K562 (cell line): Measurements from ENCODE around the gene ZFAND3. TPM values are rescaled to one million over a fixed set of nuclear protein-coding genes. Genes with fewer than 3 reads are reported as not detected.

Experiments used
- ATAC-seq: fragments of 200-7000 bp; cut with Tn5 transposase; 3 replicates; pipeline ENCODE4 v1.9.1; 2020; ENCODE audit warnings: moderate library complexity
- BruUV-seq: library from RNA; stranded (reverse); fragments of 400-500 nt; replicated peaks from 2 replicates; lab custom pipeline; 2021; lab: Mats Ljungman, UMichigan
- CTCF ChIA-PET: fragments of 300-600 bp; formaldehyde crosslinking; extraction: SDS; loops from one replicate; lab custom pipeline; 2021; ENCODE audit warnings: low intra/inter-chr PET ratio; lab: Yijun Ruan, JAX
- POLR2A ChIA-PET: fragments of 300-600, 350-650 bp; sonication (Branson Sonifier 250); formaldehyde crosslinking; extraction: SDS; loops from one replicate; lab custom pipeline; 2021; ENCODE audit warnings: antibody characterized with exemption, inconsistent platforms; lab: Yijun Ruan, JAX
- DNase-seq, 4 experiments: peaks; one replicate each; pipeline versions ENCODE4 v3.0.0 to v3.0.0-alpha.2; 2011 to 2018; ENCODE audit warnings: low spot score in 3 of 4, mixed read lengths in 3 of 4; ENCODE audit errors: extremely low read depth in 1 of 4
- FAIRE-seq: peaks from 2 replicates; lab custom pipeline; 2011; peaks lifted over from hg19 to GRCh38; lab: Jason Lieb, UNC
- H2AFZ ChIP-seq: 2 replicates; pipeline ENCODE4 v1.6.0; 2011; ENCODE audit warnings: low read depth, low read length, control low read depth, inconsistent platforms
- H3K27ac ChIP-seq: fragments of 200-600 bp; 3 replicates; pipeline ENCODE4 v1.8.0; 2011; ENCODE audit warnings: low read depth, mild to moderate bottlenecking, control low read depth, inconsistent platforms, low read length, moderate library complexity, mixed read lengths; ENCODE audit errors: extremely low read depth
- H3K27me3 ChIP-seq, 2 experiments: fragments of 300-600 bp in 1 of 2; 2 replicates in 1 of 2; 3 replicates in 1 of 2; pipeline versions ENCODE4 v1.6.0 to v1.8.0; 2011; ENCODE audit warnings: inconsistent platforms in 2 of 2, low read length in 2 of 2, mild to moderate bottlenecking in 1 of 2, mixed read lengths in 1 of 2, moderate library complexity in 1 of 2; ENCODE audit not compliant: control insufficient read depth in 2 of 2, insufficient read depth in 2 of 2
- H3K36me3 ChIP-seq: fragments of 300-600 bp; 3 replicates; pipeline ENCODE4 v1.8.0; 2011; ENCODE audit warnings: mild to moderate bottlenecking, low read length, inconsistent platforms; ENCODE audit not compliant: control insufficient read depth, insufficient read depth
- H3K4me1 ChIP-seq, 2 experiments: fragments of 200-600 bp in 1 of 2; replicated peaks in 1 of 2; 2 replicates in 1 of 2; 3 replicates in 1 of 2; pipeline versions ENCODE4 v1.5.1 to v1.8.0; 2011; ENCODE audit warnings: inconsistent platforms in 2 of 2, low read length in 2 of 2, mild to moderate bottlenecking in 1 of 2, mixed read lengths in 1 of 2, moderate library complexity in 1 of 2; ENCODE audit not compliant: control insufficient read depth in 2 of 2, insufficient read depth in 2 of 2
- H3K4me2 ChIP-seq: 2 replicates; pipeline ENCODE4 v1.6.1; 2011; ENCODE audit warnings: low read length, control low read depth, inconsistent platforms, mixed read lengths; ENCODE audit not compliant: insufficient read depth
- H3K4me3 ChIP-seq: fragments of 200-600 bp; sonication (generic), shearing (Covaris generic); 2 replicates; pipeline ENCODE4 v1.5.1; 2016; ENCODE audit warnings: control low read depth, inconsistent platforms
- H3K79me2 ChIP-seq: fragments of 200-600 bp; 3 replicates; pipeline ENCODE4 v1.8.0; 2011; ENCODE audit warnings: low read length, inconsistent platforms; ENCODE audit not compliant: control insufficient read depth, insufficient read depth
- H3K9ac ChIP-seq, 2 experiments: 2 replicates each; pipeline versions ENCODE4 v1.6.0 to v1.6.1; 2011; ENCODE audit warnings: low read depth in 2 of 2, low read length in 2 of 2, control low read depth in 1 of 2, inconsistent platforms in 1 of 2, mild to moderate bottlenecking in 1 of 2, mixed read lengths in 1 of 2; ENCODE audit not compliant: insufficient read depth in 1 of 2
- H3K9me1 ChIP-seq: one replicate; pipeline ENCODE4 v1.6.0; 2011; ENCODE audit warnings: inconsistent platforms, mild to moderate bottlenecking, low read length, moderate library complexity; ENCODE audit not compliant: control insufficient read depth, insufficient read depth
- H3K9me3 ChIP-seq: replicated peaks from 2 replicates; pipeline ENCODE4 v1.5.1; 2011; ENCODE audit warnings: low read depth, low read length, inconsistent platforms; ENCODE audit not compliant: control insufficient read depth, insufficient read depth
- H4K20me1 ChIP-seq: replicated peaks from 2 replicates; pipeline ENCODE4 v1.6.1; 2011; ENCODE audit warnings: low read length, inconsistent platforms, mixed read lengths; ENCODE audit not compliant: control insufficient read depth, insufficient read depth
- CHD2 ChIP-seq: IDR thresholded peaks from 2 replicates; pipeline ENCODE4 v1.6.1; 2011; ENCODE audit warnings: low read depth, low read length
- HDAC6 ChIP-seq: IDR thresholded peaks from 2 replicates; pipeline ENCODE4 v1.6.1; 2012; ENCODE audit warnings: low read depth, mild to moderate bottlenecking, control low read depth, inconsistent platforms, low read length, moderate library complexity
- HLTF ChIP-seq: fragments of 450-650 bp; IDR thresholded peaks from 2 replicates; pipeline ENCODE4 v1.6.1; 2016
- NCOR1 ChIP-seq: fragments of 450-650 bp; IDR thresholded peaks from 2 replicates; pipeline ENCODE4 v1.6.1; 2016; ENCODE audit warnings: mild to moderate bottlenecking, moderate library complexity
- PATZ1 ChIP-seq: fragments of 250-450 bp; sonication (Bioruptor Pico); IDR thresholded peaks from 2 replicates; pipeline ENCODE4 v1.5.0; 2020; ENCODE audit warnings: mild to moderate bottlenecking, borderline replicate concordance
- SMAD3 ChIP-seq: fragments of 450-650 bp; formaldehyde crosslinking; conservative IDR thresholded peaks from 2 replicates; pipeline ENCODE4 v1.4.0; 2020; ENCODE audit warnings: mild to moderate bottlenecking
- STAT5B ChIP-seq: fragments of 250-450 bp; sonication (Bioruptor Pico); IDR thresholded peaks from 2 replicates; pipeline ENCODE4 v1.8.0; 2021; ENCODE audit warnings: mild to moderate bottlenecking, inconsistent platforms
- TEAD1 ChIP-seq, 2 experiments: fragments of 450-650 bp in 1 of 2; sonication (generic) in 1 of 2; formaldehyde crosslinking; IDR thresholded peaks; 2 replicates each; pipeline versions ENCODE4 v1.4.0 to v1.8.0; 2020 to 2022; ENCODE audit warnings: mild to moderate bottlenecking in 2 of 2, missing genetic modification reagents in 1 of 2
- TFAP4 ChIP-seq: sonication (generic); formaldehyde crosslinking; IDR thresholded peaks from 2 replicates; pipeline ENCODE4 v1.8.0; 2022; ENCODE audit warnings: missing genetic modification reagents, mild to moderate bottlenecking, moderate library complexity, borderline replicate concordance
- ZNF124 ChIP-seq: sonication (generic); formaldehyde crosslinking; IDR thresholded peaks from 2 replicates; pipeline ENCODE4 v1.8.1; 2022; ENCODE audit warnings: missing genetic modification reagents
- ZNF232 ChIP-seq: sonication (generic); formaldehyde crosslinking; IDR thresholded peaks from 2 replicates; pipeline ENCODE4 v1.8.0; 2022; ENCODE audit warnings: mild to moderate bottlenecking, missing genetic modification reagents
- WGBS: fragments of 100-300 bp; shearing (Covaris generic); methylation state at CpG from one replicate; pipeline ENCODE4 v1.1.6; 2016; ENCODE audit warnings: low coverage, mixed read lengths; ENCODE audit not compliant: insufficient coverage; ENCODE audit errors: missing lambda C conversion rate; 5-methylcytosine and 5-hydroxymethylcytosine counted together
- in situ Hi-C: fragments of 300-500 bp; cut with MboI; formaldehyde crosslinking; loops from 4 replicates; pipeline ENCODE4 v1.15.0; 2018; ENCODE audit warnings: inconsistent platforms, mixed read lengths
- intact Hi-C: fragments of 100-400 bp; cut with micrococcal nuclease; formaldehyde crosslinking; loops from 2 replicates; pipeline ENCODE4 v1.14.2; 2022
- polyA plus RNA-seq, 8 experiments: library from polyadenylated mRNA; depleted of rRNA in 4 of 8; stranded (reverse) in 5 of 8; unstranded in 3 of 8; fragments of >200 nt; fragmentation: Nextera tagmentation in 2 of 8; fragmentation: Illumina TruSeq in 1 of 8; extraction: Ambion mirVana in 2 of 8; extraction: Trizol in 1 of 8; gene quantifications; 2 replicates each; pipeline versions ENCODE4 v1.2.1 to v1.2.3, GENCODE V29; 2011 to 2014; ENCODE audit warnings: inconsistent platforms in 1 of 8, missing spikeins in 1 of 8
- total RNA-seq, 7 experiments: library from RNA; depleted of rRNA in 6 of 7; stranded (reverse); fragments of >200 nt in 6 of 7; fragmentation: Illumina TruSeq in 2 of 7; extraction: Trizol in 2 of 7; gene quantifications; 2 replicates each; pipeline versions ENCODE4 v1.2.1 to v1.2.3, GENCODE V29; 2011 to 2021; ENCODE audit warnings: low replicate concordance in 1 of 7

The ZFAND3 gene
- total and polyA plus RNA-seq, 9 of the 15 experiments (the other 6 are each of a cell fraction or from before 2014, with no cell fraction given), result 0.81 to 26.6 (median 11.8) TPM

- Histone ChIP-seq H4K20me1 (peaks cover 29% of the 10 kb centered on the region), H3K4me1 (no peaks in the 10 kb centered on the region; a peak in 1 of 5 replicates), H3K36me3 (no peaks in the 10 kb centered on the region), H3K9me3 (no peaks in the 10 kb centered on the region), H3K9ac (no peak overlapping the region), H3K79me2 (no peaks in the 10 kb centered on the region), H3K27me3 (no peaks in the 10 kb centered on the region), H3K27ac (no peak overlapping the region), H3K4me2 (no peak overlapping the region), H2AFZ (no peak overlapping the region), H3K9me1 (no peaks in the 10 kb centered on the region), H3K4me3 (no peak overlapping the region)
- in situ Hi-C loops, result no loop called here
- FAIRE-seq (no peak), DNase-seq (no peak), ATAC-seq (no peak)
- POLR2A ChIA-PET, result interaction anchor here (0.6 kb wide), 1 partner anchor 371 kb away, joined by 3 read pairs; no protein-coding TSS in a partner anchor
- WGBS, result 40% methylated on average over 2 of the region's 2 CpGs
- no TSS peak for BruUV-seq
- CTCF ChIA-PET, result no interaction called here
- TF ChIP-seq TFAP4 (CRISPR knock-in tag) (no peak), NCOR1 (no peak), PATZ1 (CRISPR knock-in tag) (no peak), CHD2 (no peak), HDAC6 (no peak), SMAD3 (no peak), STAT5B (CRISPR knock-in tag) (no peak), HLTF (no peak), ZNF232 (no peak), TEAD1 (CRISPR knock-in tag; IDR thresholded peaks at IDR 0.05) (no peak), ZNF124 (CRISPR knock-in tag) (no peak)
- intact Hi-C loops, result no loop called here
These were observed 329.1 kb downstream of the ZFAND3 start for GRCh38 chr6:38148606-38149005.
